Mesendoderm (in vitro differentiated cells): ENCODE measurements around the gene SH2D5.
A peak's percentile ranks its signal among the peaks of the same experiment; 100 is the strongest.

Experiments
- DNase-seq: peaks from one replicate; pipeline ENCODE4 v3.0.0; 2013
- H2AK5ac ChIP-seq: 2 replicates; pipeline ENCODE4 v1.6.1; 2013; ENCODE audit warnings: low read length, inconsistent platforms
- H2BK120ac ChIP-seq: 2 replicates; pipeline ENCODE4 v1.6.1; 2013; ENCODE audit warnings: low read depth, mild to moderate bottlenecking, low read length, moderate library complexity, mixed read lengths
- H2BK15ac ChIP-seq: replicated peaks from 2 replicates; pipeline ENCODE4 v1.6.1; 2013; ENCODE audit warnings: low read depth, mild to moderate bottlenecking, moderate library complexity
- H2BK5ac ChIP-seq: 2 replicates; pipeline ENCODE4 v1.6.1; 2013; ENCODE audit warnings: low read length, inconsistent platforms
- H3K18ac ChIP-seq: 2 replicates; pipeline ENCODE4 v1.6.1; 2013; ENCODE audit warnings: mild to moderate bottlenecking, low read length, mixed read lengths
- H3K23ac ChIP-seq: one replicate; pipeline ENCODE4 v1.6.1; 2013; ENCODE audit warnings: low read length
- H3K27ac ChIP-seq: 2 replicates; pipeline ENCODE4 v1.5.1; 2013; ENCODE audit warnings: low read depth, mild to moderate bottlenecking, inconsistent platforms, low read length, moderate library complexity
- H3K27me3 ChIP-seq: 2 replicates; pipeline ENCODE4 v1.6.1; 2013; ENCODE audit warnings: low read length, control low read depth, mild to moderate bottlenecking, inconsistent platforms; ENCODE audit not compliant: insufficient read depth, poor library complexity
- H3K36me3 ChIP-seq: 2 replicates; pipeline ENCODE4 v1.6.1; 2013; ENCODE audit warnings: low read length, inconsistent platforms; ENCODE audit not compliant: control insufficient read depth, insufficient read depth
- H3K4ac ChIP-seq: one replicate; pipeline ENCODE4 v1.6.1; 2013; ENCODE audit warnings: low read depth, mild to moderate bottlenecking, low read length, moderate library complexity
- H3K4me1 ChIP-seq: 2 replicates; pipeline ENCODE4 v1.6.1; 2013; ENCODE audit warnings: low read depth, low read length, inconsistent platforms; ENCODE audit not compliant: control insufficient read depth
- H3K4me2 ChIP-seq: 2 replicates; pipeline ENCODE4 v1.6.1; 2013; ENCODE audit warnings: low read length
- H3K4me3 ChIP-seq: 2 replicates; pipeline ENCODE4 v1.5.1; 2013; ENCODE audit warnings: mild to moderate bottlenecking, low read length
- H3K56ac ChIP-seq: one replicate; pipeline ENCODE4 v1.6.1; 2013; ENCODE audit warnings: low read length
- H3K79me1 ChIP-seq: 2 replicates; pipeline ENCODE4 v1.6.1; 2013; ENCODE audit warnings: low read length, inconsistent platforms
- H3K79me2 ChIP-seq: 2 replicates; pipeline ENCODE4 v1.6.1; 2013; ENCODE audit warnings: mild to moderate bottlenecking, low read length; ENCODE audit not compliant: control insufficient read depth, insufficient read depth
- H3K9ac ChIP-seq: 2 replicates; pipeline ENCODE4 v1.6.1; 2013; ENCODE audit warnings: low read length, inconsistent platforms
- H4K5ac ChIP-seq: one replicate; pipeline ENCODE4 v1.6.1; 2013; ENCODE audit warnings: low read length
- H4K8ac ChIP-seq: one replicate; pipeline ENCODE4 v1.6.1; 2013; ENCODE audit warnings: low read depth, mild to moderate bottlenecking, control low read depth, low read length, moderate library complexity
- WGBS: extraction: QIAGEN DNeasy Blood & Tissue Kit; methylation state at CpG from one replicate; pipeline ENCODE4 v1.1.7; 2013; ENCODE audit warnings: low lambda C conversion rate, missing lambda C conversion rate; ENCODE audit not compliant: insufficient coverage; ENCODE audit errors: extremely low coverage; 5-methylcytosine and 5-hydroxymethylcytosine counted together

Gene SH2D5

GRCh38 chr1:20698195-20698910, 34.1 kb downstream of the SH2D5 start:
- no peaks in the 10 kb centered on the region for H3K79me1 ChIP-seq
- no peak overlapping the region for H2BK5ac ChIP-seq
- H3K56ac ChIP-seq, result no peak overlapping the region
- H3K27me3 ChIP-seq, result no peaks in the 10 kb centered on the region
- no peak overlapping the region for H3K4me2 ChIP-seq
- no peak overlapping the region for H3K27ac ChIP-seq
- no peak overlapping the region for H3K9ac ChIP-seq
- DNase-seq, result peak; percentile 44
- no peaks in the 10 kb centered on the region for H3K4me1 ChIP-seq
- H3K23ac ChIP-seq, result no peak overlapping the region
- no peak overlapping the region for H2AK5ac ChIP-seq
- no peak overlapping the region for H3K18ac ChIP-seq
- H2BK120ac ChIP-seq, result no peak overlapping the region
- no peak overlapping the region for H3K4me3 ChIP-seq
- H4K8ac ChIP-seq, result no peak overlapping the region
- WGBS, result no CpG with 5 or more reads among the region's 18 CpGs
- no peak overlapping the region for H2BK15ac ChIP-seq
- no peaks in the 10 kb centered on the region for H3K36me3 ChIP-seq
- H3K4ac ChIP-seq, result no peak overlapping the region
- H3K79me2 ChIP-seq, result no peaks in the 10 kb centered on the region
- no peak overlapping the region for H4K5ac ChIP-seq

GRCh38 chr1:20697563-20697962, 34.9 kb downstream of the SH2D5 start:
- no peaks in the 10 kb centered on the region for H3K79me2 ChIP-seq
- H2AK5ac ChIP-seq, result no peak overlapping the region
- no peaks in the 10 kb centered on the region for H3K27me3 ChIP-seq
- H3K4me3 ChIP-seq, result no peak overlapping the region
- no peak overlapping the region for H2BK120ac ChIP-seq
- WGBS, result no CpG with 5 or more reads among the region's 12 CpGs
- no peak overlapping the region for H3K27ac ChIP-seq
- H3K56ac ChIP-seq, result no peak overlapping the region
- H4K5ac ChIP-seq, result no peak overlapping the region
- H3K4me1 ChIP-seq, result no peaks in the 10 kb centered on the region
- no peak overlapping the region for H2BK5ac ChIP-seq
- no peak overlapping the region for H3K23ac ChIP-seq
- H3K4me2 ChIP-seq, result no peak overlapping the region
- H3K9ac ChIP-seq, result no peak overlapping the region
- no peak overlapping the region for H4K8ac ChIP-seq
- H2BK15ac ChIP-seq, result no peak overlapping the region
- no peaks in the 10 kb centered on the region for H3K36me3 ChIP-seq
- H3K18ac ChIP-seq, result no peak overlapping the region
- no peak overlapping the region for H3K4ac ChIP-seq
- no peak for DNase-seq
- H3K79me1 ChIP-seq, result no peaks in the 10 kb centered on the region

GRCh38 chr1:20696397-20697333, 35.8 kb downstream of the SH2D5 start:
- WGBS, result no CpG with 5 or more reads among the region's 46 CpGs
- DNase-seq, result peak; percentile 94
- Histone ChIP-seq H3K4me3 (peak overlapping the region; percentile 36), H3K27ac (no peak overlapping the region), H3K79me1 (no peaks in the 10 kb centered on the region), H3K4me1 (no peaks in the 10 kb centered on the region), H3K56ac (peak overlapping the region; percentile 86), H4K8ac (no peak overlapping the region), H3K79me2 (no peaks in the 10 kb centered on the region), H2BK15ac (no peak overlapping the region), H3K23ac (no peak overlapping the region), H3K4me2 (peak overlapping the region; percentile 91), H3K9ac (peak overlapping the region; percentile 64), H4K5ac (no peak overlapping the region), H2BK5ac (no peak overlapping the region), H2AK5ac (no peak overlapping the region), H3K36me3 (no peaks in the 10 kb centered on the region), H3K18ac (no peak overlapping the region), H3K4ac (no peak overlapping the region), H3K27me3 (no peaks in the 10 kb centered on the region), H2BK120ac (no peak overlapping the region)

- Histone ChIP-seq H3K9ac (no peak overlapping the region), H3K4me2 (no peak overlapping the region), H3K18ac (no peak overlapping the region), H3K27ac (no peak overlapping the region), H3K4me1 (no peaks in the 10 kb centered on the region), H2BK15ac (no peak overlapping the region), H3K36me3 (no peaks in the 10 kb centered on the region), H2BK5ac (no peak overlapping the region), H2BK120ac (no peak overlapping the region), H3K27me3 (no peaks in the 10 kb centered on the region), H3K4ac (no peak overlapping the region), H3K79me1 (no peaks in the 10 kb centered on the region), H3K23ac (no peak overlapping the region), H2AK5ac (no peak overlapping the region), H4K8ac (no peak overlapping the region), H3K56ac (no peak overlapping the region), H4K5ac (no peak overlapping the region), H3K4me3 (no peak overlapping the region), H3K79me2 (no peaks in the 10 kb centered on the region)
- WGBS, result no CpG with 5 or more reads among the region's 10 CpGs
- no peak for DNase-seq
These were observed 37.0 kb downstream of the SH2D5 start for GRCh38 chr1:20695515-20695914.

GRCh38 chr1:20693623-20694022, 38.9 kb downstream of the SH2D5 start:
- no peak overlapping the region for H2BK15ac ChIP-seq
- H4K5ac ChIP-seq, result no peak overlapping the region
- no peak overlapping the region for H2BK5ac ChIP-seq
- no peaks in the 10 kb centered on the region for H3K27me3 ChIP-seq
- H3K36me3 ChIP-seq, result no peaks in the 10 kb centered on the region
- no peaks in the 10 kb centered on the region for H3K79me2 ChIP-seq
- H2AK5ac ChIP-seq, result no peak overlapping the region
- WGBS, result no CpG with 5 or more reads among the region's 2 CpGs
- H3K18ac ChIP-seq, result no peak overlapping the region
- DNase-seq, result no peak
- no peak overlapping the region for H3K4me3 ChIP-seq
- H3K79me1 ChIP-seq, result no peaks in the 10 kb centered on the region
- H4K8ac ChIP-seq, result no peak overlapping the region
- no peak overlapping the region for H3K9ac ChIP-seq
- H3K4me1 ChIP-seq, result no peaks in the 10 kb centered on the region
- no peak overlapping the region for H3K4ac ChIP-seq
- H2BK120ac ChIP-seq, result no peak overlapping the region
- H3K56ac ChIP-seq, result no peak overlapping the region
- no peak overlapping the region for H3K23ac ChIP-seq
- no peak overlapping the region for H3K4me2 ChIP-seq
- H3K27ac ChIP-seq, result no peak overlapping the region
